ENCODE data around the gene AUTS2.

- no peak for TF ChIP-seq CTCF (conservative IDR thresholded peaks at IDR 0.05; ENCODE audit: low read length)
- TF ChIP-seq EZH2phosphoT487 (IDR thresholded peaks at IDR 0.05; ENCODE audit: borderline replicate concordance): no peak
These were observed 67.1 kb downstream of the AUTS2 start for GRCh38 chr7:69665369-69665768.
